GM11168 (cell line): Measurements from ENCODE around the gene KIF3A.

Experiments
- in situ Hi-C: fragments of 300-500 bp; cut with MboI; formaldehyde crosslinking; loops from one replicate; pipeline ENCODE4 v1.12.0; 2022; ENCODE audit warnings: low sequenced_read_pairs; ENCODE audit not compliant: unreplicated experiment

Gene KIF3A

GRCh38 chr5:132647473-132647872 is 89.9 kb downstream of the KIF3A start:
- in situ Hi-C loops, result no loop called here

GRCh38 chr5:132646583-132647266 is 90.6 kb downstream of the KIF3A start:
- in situ Hi-C loops, result no loop called here

- in situ Hi-C loops, result no loop called here
Observed at GRCh38 chr5:132644177-132644576, 93.2 kb downstream of the KIF3A start.
